ENCODE measurements around the gene ZNF608.

DNA sequence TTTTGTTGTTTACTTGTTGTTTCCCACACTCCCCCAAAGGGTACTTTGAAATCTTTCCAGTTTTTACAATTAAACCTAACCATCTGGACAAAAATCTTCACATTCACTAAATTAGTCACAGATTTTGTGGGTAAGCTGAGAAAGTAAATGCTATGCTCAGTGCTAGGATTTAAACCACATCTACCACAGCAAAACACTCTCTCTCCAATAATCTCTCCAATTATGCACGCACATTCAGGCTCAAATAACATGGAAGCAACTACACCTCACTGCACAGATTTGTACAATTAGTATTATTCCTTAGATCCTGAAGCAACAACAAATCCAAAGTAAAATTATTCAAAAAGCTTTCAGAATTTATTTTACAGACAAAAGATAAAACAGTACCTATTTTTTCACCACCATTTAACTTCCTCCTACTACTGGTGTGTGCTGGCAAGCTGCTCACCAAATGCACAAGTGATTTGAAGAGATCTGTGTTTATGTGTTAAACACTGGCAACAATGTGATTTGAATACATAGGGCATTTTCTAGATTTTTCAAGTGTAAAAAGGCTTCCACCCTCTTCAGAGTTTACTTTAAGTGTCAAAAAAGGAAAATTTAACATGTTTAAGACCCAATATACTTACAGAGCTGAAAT, 16.6 kb downstream of the ZNF608 start:
- TF ChIP-seq POLR2A (IDR thresholded peaks at IDR 0.05): no peak
- TF ChIP-seq, protein P1, sequence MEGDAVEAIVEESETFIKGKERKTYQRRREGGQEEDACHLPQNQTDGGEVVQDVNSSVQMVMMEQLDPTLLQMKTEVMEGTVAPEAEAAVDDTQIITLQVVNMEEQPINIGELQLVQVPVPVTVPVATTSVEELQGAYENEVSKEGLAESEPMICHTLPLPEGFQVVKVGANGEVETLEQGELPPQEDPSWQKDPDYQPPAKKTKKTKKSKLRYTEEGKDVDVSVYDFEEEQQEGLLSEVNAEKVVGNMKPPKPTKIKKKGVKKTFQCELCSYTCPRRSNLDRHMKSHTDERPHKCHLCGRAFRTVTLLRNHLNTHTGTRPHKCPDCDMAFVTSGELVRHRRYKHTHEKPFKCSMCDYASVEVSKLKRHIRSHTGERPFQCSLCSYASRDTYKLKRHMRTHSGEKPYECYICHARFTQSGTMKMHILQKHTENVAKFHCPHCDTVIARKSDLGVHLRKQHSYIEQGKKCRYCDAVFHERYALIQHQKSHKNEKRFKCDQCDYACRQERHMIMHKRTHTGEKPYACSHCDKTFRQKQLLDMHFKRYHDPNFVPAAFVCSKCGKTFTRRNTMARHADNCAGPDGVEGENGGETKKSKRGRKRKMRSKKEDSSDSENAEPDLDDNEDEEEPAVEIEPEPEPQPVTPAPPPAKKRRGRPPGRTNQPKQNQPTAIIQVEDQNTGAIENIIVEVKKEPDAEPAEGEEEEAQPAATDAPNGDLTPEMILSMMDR (IDR thresholded peaks at IDR 0.05): no peak
